GM04503 (cell line): ENCODE measurements around the gene DSCAM.

Source experiments
- DNase-seq: peaks from one replicate; pipeline ENCODE4 v3.0.0-alpha.2; 2012; ENCODE audit warnings: low read depth

The DSCAM gene

DNA sequence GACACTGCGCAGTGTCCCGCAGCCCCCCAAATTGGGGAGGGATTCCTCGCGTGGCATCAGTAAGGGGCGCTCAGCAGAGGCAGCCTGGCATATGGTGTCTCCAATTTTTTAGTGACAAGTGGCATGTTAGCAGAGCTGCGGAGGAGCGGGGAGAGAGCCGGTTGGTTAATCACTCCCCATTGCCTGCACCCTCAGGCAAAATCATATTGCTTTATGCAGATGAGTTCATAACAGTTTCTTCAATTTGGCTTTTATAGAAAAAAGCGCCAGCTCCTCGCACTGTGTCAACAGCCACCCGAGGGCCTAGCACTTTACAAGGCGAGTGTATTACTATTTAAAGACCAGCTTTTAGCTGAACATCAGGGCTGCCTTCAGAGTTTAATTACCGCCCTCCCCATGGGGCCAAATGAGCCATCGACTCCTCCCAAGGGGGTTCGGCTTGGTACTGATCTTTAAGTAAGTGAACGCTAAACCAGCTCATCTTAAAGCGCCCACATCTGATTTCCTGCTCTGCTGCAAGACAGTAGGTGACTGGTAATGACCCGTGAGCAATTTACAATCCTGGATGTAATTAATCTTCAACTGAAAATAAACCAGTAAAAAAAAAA lies 298.9 kb downstream of the DSCAM start:
- DNase-seq = no peak

DNA sequence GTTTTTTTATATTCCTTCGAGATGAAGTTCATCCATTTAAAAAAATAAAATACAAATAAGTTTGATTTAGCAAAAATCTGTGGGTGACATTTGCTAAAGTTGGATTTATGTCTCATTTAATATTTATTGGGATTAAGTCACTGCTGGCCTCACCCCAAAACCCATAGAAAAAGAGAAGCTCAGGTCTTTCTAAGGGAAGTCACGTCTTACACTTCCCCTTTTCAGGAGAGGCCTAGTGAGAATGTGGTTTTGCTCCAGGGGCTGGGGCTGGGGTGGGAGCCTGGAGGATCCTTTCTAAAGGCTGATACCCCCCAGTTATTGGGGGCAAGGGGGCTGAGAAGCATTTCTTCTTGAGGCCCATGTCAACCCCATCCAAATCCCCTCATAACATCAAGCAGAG lies 300.3 kb downstream of the DSCAM start:
- no peak for DNase-seq

DNA sequence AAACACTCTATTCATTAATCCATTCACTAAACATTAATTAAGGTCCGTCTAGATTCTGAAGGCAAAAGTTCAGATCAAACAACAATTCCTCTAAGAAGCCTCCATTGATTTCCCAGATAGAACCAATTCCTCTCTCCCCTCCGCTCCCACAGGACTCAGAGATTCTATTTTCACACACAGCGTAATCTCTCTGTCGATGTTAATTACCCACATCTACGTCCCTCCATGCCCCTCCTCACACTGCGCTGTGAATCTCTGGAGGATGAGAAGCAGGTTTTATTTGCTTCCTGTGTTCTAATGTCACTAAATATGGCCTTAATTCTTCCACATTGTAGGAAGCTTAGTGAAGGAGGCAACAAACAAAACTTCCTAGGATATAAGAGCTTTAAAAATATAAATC lies 306.7 kb downstream of the DSCAM start:
- DNase-seq = no peak

DNA sequence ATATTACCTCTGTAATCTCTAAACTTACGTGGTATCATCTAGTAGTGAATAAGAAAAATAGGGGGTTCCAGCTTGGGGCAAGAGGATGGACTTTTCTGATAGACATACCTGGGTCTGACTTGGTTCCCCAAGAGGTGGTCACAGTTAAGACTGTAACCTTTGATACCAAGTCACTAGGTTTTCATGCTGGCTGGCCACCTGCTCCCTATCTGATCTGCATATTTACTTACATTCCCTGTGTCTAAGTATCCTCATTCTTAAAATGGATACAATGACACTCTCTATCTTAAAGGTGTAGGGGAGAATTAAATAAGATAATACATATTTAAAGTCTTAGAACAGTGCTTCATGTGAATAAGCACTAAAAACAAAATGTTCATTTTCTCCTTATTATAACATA lies 312.1 kb downstream of the DSCAM start:
- no peak for DNase-seq

DNA sequence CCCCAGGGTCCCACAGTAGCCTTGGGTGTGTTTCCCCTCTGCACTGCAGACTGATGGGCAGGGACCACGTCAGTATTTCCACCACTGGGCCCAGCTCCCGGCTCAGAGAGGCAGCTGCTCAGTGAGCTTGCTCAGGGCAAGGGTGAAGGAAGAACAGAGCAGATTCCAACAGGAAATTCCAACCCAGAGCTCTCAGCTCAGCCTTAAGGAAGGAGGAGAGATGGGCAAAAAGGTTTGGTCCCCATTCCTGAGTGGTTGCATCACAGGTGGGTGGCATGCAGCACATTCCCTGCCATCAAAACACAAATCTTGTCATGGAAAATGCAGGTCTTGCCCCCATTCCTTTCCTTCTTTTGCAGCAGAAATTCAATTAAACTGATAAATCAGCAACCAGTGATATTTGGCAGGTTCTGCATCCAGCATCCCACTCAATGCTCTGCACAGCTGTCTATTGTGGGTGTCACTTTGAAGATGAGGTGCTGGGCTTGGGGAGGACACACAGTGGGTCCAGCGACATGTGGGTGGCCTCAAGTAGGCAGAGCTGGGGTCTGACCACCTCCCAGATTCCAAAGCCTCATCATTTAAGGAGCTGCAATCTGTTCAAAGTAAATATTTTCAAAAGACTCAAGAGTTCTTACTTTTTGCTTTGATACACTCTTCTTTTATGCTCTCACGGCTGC lies 315.4 kb downstream of the DSCAM start:
- DNase-seq = no peak

DNA sequence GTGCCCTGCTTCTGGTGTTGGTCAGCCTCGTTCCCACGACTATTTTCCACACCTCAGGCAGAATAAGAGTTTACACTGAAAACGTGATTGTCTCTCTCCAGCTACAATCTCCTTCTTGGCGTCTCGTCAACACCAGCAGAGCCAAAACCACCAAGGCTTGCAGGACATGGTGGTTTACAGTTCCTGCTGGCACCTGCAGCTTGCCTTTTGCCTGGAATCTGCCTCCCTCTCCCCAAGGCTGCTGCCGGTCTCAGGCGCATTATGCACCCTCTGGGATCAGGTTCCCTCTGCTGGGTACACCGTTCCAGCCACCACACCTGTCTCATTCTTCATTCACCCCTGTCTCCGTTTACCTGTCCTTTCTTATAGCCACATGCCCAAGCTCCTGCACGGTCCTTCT lies 315.9 kb downstream of the DSCAM start:
- DNase-seq = no peak

DNA sequence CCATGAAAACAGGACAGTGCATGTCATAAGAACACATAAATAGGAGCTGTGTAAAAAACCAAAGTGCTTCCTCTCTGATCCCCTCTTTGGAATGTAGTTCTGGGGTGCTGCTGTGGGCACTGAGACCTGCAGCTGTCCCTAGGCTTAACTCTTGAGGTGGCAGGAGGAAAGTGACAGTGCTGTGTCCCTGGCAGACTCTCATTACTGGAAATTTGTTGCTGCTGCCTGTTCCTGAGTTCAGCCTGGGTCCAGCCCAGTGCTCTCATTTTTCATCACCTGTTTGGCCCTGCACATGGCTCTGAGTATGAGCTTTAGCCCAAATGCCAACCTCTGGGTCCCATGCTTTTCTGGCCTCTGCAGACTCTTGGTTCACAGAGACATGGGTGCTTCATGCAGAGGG lies 329.3 kb downstream of the DSCAM start:
- DNase-seq = no peak

DNA sequence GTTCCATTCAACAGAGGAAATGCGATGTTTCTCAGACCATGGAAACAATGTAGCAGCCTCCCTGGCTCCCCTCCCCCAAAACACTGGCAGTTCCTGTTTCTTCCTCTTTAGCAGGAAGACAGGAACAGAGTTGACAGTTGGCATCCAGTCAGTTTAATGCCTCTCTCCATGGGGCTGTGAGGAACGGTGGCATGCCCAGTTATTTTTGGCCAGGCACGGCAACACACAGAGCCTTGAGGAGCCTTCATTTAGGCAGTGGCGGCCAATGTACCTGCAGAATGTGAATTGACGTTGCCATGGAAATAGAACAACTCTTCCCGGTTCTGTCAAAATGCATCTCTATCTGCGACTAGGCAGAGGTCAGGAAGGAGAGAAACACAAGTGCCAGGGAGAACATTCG lies 330.6 kb downstream of the DSCAM start:
- no peak for DNase-seq

DNA sequence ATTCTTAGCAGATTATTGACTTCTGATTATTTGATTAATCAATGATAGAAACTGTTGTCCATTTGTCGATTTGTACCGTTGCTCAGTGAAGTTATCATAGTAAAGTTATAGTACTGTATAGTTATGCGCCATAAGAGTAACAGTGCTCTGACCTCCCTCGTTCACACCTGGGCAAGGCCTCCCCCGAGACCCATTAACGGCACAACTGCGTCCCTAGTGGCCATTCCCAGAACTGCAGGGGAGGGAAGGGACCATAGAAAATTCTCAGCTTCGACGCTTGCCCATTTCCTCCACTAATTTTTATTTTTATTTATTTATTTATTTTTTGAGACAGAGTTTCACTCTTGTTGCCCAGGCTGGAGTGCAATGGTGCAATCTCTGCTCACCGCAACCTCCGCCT lies 334.4 kb downstream of the DSCAM start:
- no peak for DNase-seq

DNA sequence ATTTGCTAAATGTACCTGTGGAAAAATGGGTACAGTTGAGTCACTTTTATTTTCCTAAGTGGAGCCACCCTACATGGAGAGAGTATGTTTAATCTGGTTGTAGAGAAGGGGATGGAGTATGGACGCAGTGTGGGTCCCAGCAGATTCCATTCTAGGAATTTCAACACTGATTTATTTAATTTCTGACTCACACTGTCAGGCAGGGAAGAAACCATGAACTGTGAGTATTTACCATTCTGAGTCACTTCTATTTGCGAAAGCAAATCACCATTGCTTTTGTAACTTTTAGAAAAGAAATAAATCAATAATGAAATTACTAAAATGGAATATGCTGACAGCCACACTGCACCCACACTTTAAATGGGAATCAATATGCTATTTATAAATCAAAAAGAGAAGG lies 339.0 kb downstream of the DSCAM start:
- DNase-seq = no peak

DNA sequence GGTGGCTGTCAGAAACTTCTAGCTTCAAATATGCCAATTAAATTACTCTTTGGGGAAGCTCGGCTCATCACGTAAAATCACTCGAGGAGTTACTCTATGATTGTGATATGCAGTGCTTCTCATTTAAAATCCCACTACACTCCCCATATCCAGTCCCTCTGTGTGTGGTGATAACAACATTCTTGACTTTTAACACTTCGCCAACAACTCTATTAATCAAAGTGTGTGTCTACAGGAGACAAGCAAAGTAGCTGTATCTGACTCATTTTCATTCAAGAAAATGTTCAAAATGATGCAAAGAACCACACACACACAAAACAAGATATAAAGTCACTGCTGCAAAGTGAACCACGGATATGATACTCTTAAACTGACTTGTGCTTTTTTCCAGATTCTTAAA lies 341.3 kb downstream of the DSCAM start:
- DNase-seq = no peak

DNA sequence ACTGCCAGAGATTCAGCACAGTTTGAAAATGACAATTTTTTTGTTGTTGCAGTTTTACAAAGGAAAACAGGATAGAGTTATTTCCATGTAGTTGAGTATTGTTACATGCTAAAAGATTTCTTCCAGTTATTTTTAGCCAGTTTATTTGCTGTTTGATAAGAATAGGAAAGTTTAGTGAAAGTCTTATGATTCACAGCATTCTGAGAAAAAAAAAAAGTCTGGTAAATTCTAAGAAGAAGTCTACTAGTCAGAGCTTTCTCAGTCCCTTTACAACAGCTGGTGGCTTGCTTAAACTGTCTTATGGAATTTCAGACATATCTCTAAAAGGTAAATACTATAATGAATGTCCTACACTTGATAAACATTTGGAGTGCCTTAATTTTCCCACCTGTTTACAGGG lies 341.7 kb downstream of the DSCAM start:
- DNase-seq = no peak

DNA sequence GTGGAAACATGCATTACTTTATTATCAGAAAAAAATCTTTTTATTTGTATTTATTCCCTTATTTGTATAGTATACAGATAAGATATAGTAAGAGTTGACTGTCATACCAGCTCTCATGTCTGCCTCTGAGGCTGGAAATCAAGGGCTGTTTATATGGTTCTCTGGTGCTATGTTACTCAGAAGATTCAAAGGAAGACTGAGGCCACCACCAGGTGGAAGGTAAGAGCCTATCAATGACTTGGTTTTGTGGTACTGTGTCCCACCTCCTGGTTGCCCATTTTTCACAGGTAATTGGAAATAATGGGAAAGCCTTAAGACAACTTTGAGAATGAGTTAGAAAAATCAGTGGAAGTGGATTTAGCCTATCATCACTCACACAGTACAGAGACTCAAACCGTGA lies 342.1 kb downstream of the DSCAM start:
- no peak for DNase-seq

DNA sequence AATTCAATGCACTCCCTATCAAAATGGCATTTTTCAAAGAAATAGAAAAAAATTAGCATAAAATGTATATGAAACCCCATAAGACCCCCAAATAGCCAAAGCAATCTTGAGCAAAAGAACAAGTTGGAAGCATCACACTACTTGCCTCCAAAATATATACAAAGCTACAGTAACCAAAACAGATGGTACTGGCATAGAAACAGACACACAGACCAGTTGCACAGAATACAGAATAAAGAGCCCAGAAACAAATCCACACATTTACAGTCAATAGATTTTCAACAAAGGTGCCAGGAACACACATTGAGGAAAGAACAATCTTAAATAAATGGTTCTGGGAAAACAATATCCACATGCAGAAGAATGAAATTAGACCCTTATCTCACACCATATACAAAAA lies 350.8 kb downstream of the DSCAM start:
- DNase-seq = no peak

DNA sequence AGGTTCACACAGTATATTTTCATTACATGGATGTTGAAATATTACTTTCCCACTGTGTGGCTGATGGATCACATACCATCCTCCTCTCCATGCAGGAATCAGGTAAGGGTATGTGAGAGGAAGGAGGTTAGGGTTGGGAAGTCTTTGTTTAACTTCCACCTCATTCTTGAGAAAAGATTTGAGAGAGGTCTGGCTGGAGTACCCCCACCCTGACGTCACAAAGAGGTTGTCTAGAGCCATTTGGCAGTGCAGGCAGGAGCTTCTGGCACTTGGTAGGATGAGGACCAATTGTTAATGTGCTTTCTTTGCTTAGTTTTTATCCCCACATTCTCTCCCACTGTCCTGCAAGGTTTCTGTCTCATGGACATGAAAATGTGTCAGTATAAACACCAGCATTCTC lies 356.6 kb downstream of the DSCAM start:
- DNase-seq = no peak

DNA sequence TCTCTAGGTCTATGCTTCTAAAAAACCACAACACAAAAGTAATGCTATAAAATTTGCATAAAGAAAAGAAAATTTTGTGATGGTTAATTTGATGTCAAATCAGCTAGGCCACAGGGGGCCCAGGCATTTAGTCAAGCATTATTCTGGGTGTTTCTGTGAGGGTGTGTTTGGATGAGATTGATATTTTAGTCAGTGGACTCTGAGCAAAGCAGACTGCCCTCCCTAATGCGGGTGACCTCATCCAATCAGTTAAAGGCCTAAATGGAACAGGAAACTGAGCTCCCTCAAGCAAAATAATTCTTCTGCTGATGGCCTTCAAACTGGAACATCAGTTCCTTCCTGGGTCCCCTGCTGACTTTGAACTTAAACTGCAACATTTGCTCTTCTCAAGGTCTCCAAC lies 358.0 kb downstream of the DSCAM start:
- no peak for DNase-seq

DNA sequence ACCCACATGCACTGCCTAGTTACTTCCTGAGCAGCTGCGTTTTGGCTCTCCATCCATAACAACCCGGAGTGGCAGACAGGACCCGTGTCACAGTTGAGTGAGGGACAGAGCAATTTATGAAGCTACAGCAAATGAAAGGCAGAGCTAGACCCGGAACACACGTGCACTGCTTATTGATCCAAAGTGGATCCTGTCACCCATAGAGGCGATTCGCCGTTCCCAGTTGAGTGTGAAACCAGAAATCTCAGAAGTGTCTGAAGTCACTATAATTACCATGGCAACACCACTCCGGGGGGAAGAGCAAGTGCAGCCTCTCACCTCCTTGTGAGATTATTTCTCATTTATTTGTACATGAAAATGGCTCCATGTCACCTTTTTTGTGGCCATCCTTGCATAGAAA lies 365.2 kb downstream of the DSCAM start:
- DNase-seq = no peak

DNA sequence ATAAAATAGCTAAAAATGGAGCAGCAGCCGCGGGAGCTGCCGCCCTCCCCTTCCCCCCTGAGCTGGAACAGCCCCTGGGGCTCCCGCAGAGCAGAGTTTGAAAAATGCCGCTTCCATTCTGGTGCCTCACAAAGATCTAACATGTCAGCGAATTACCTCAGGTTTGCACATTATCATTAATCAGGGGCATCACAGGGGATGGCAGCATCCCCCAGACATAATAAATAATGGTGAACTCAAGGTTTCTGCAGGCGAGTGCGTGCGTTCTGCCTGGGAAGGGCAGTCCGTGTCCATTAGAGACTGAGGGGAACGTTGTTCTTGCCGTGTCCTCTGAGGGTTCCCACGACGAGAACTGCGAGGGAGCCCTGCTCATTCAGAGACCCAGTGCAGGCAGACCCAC lies 372.4 kb downstream of the DSCAM start:
- no peak for DNase-seq

DNA sequence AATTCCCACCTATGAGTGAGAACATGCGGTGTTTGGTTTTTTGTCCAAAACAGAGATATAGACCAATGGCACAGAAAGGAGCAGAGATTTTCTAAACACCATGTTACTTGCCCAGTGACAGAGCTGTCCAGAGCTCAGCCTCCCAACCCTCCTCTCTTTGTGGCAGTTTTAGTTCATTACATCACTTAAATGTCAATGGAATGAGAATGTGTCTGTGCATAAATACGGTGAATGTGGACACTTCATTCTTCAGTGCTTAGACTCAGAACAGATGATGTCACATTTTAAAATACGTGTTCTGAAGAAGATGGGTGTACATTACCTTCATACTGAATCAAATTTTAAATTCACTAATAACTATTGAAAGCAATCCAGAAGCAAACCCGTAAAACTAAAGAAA lies 374.9 kb downstream of the DSCAM start:
- DNase-seq = no peak

DNA sequence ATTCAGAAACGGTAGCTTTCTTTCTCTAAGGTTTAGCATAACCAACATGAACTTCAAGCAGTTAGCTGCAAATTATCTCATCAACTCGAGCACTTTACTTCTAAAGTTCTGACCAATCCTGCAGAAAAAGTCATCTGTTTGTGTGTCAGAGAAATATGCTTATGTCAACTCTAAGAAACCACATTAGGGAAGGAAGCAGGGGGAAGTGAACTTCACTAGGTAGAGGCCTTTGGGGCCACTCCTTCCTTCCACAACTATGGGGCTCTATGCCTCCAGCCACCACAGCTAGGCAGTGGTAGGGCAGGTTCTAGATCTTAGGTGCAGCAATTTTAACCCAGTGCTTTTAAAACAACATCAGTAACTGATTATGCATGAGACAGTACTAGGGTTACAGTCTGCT lies 375.9 kb downstream of the DSCAM start:
- DNase-seq = no peak

DNA sequence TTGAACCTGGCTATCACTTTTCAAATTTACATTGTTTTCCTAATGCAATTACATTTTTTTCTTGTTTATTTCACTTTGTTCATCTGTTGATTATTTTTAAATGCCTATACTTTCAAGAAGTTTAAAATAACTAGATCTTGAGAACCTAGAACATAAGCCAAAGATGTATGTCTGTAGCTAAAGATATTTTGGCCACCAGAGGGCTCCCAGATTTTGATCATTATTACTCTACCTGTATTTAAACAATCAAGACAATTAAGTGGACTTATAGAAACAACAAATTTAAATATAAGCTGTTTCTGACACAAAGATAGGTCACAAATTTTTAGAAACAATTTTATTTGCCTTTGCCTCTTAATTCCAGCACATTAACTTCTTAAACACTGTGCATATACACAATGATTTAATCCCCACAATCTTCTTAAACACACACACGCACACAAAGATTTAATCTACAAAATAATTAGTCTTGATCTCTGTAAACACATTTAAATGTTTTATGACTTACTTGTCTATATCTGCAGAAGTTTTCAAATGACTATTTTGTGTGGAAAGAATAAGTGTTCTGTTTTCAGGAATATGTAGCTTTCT lies 380.0 kb downstream of the DSCAM start:
- no peak for DNase-seq

DNA sequence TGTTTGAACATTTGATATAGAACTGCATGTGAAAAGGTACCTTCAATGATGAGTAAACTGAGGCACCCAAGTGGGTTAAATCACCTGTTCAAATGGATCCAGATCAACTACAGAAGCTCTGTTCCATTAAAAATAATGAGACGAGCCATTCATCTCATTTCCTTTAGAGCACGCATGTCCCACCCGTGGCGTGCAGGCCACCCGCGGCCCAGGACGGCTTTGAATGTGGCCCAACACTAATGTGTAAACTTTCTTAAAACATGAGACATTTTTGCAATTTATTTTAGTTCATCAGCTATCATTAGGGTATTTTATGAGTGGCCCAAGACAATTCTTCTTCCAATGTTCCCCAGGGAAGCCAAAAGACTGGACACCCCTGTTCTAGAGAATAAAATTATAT lies 381.6 kb downstream of the DSCAM start:
- no peak for DNase-seq

DNA sequence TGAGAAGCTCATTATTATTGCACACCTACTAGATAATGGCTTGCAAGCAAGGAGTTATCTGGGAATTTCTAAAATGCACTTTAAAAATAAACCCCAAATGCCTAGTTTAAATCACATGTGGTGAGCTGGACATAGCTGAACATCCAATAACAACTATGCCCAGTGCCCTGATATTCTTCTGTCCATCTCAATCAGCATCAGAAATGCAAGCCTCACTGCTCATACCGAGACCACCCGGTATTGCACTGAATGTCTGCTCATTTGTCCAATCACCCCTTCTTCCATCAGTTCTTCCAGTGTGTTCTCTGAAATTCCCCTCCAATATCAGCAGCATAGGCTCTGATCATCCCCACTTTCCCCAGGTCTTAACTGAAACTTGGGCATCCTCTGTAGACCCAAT lies 383.8 kb downstream of the DSCAM start:
- DNase-seq = no peak

DNA sequence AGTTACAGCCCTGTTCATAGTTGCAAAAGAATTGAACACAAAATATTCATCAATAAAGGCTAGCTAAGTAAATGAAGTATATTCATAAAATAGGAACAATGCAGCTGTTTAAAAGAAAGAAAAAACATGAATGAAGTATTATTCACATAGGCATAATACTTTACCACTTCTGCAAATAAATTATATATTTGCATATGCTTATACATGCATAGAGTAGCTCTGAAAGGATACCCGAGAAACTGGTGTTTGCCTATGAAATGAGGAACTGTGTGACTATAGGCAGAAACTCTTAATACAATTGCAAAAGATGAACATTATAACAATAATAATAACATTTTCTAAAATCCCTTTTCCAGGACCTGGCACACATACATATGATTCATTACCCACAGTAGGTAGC lies 385.9 kb downstream of the DSCAM start:
- DNase-seq = no peak
